T follicular helper cell (primary cell): ENCODE measurements around the gene TTC31.

ENCODE experiments used
- DNase-seq: peaks from one replicate; pipeline ENCODE4 v3.0.0-alpha.2; 2020; ENCODE audit warnings: low read depth

TTC31 gene

GRCh38 chr2:74526649-74527230 is 43.9 kb downstream of the TTC31 start:
- no peak for DNase-seq

DNA sequence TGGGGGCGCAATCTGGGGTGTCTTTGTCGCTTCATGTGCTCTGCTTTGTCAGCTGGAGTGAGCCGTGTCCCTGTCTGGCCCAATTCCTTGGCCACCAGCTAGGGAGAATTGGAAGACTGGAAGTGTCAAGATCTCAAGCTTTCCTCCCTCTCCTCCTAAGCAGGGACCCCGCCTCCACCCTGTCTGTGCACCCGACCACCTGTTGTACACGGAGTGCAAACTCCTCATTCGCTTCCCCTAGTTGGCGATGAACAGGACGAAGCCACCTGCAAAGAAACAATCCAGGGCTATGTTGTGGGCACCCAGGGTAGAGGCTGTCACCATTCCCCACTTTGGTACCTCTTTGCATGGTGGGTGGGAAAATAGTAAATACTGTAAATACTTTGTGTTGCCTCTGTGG is 44.9 kb downstream of the TTC31 start:
- DNase-seq, result no peak

DNA sequence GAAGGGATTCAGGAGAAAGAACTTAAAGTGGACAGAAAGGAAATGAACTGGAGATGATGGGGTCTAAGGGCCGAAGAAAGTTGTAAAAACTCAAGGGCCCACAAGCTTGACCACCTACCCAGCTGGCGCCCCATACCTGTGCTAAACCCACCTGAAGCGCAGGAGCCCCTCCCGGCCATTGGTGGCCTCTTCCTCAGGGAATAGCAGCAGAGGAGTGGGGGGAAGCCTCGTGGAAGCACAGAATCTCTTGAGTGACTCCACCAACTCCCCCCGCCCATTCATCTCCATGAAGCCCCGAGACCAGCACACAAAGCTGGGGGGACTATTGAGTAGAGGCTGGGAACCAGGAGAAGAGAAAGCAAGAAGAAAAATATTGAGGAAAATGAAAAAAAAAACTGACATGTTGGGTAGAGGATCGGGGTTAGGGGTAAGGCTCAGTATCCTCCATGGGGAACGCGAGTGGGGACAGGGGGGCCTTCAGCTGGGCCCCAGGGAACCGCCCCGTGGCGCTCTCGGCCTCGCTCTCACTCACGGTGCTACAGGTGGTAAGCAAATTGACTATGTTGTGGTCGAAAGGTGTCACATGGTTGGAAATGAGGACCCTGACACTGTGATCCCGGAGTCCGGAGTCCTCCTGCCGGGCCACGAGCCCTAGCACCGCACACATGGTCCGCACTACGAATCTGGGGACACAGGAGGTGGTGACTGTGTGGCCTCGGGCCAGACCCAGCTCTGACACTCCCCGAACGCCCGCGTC is 45.9 kb downstream of the TTC31 start:
- no peak for DNase-seq

DNA sequence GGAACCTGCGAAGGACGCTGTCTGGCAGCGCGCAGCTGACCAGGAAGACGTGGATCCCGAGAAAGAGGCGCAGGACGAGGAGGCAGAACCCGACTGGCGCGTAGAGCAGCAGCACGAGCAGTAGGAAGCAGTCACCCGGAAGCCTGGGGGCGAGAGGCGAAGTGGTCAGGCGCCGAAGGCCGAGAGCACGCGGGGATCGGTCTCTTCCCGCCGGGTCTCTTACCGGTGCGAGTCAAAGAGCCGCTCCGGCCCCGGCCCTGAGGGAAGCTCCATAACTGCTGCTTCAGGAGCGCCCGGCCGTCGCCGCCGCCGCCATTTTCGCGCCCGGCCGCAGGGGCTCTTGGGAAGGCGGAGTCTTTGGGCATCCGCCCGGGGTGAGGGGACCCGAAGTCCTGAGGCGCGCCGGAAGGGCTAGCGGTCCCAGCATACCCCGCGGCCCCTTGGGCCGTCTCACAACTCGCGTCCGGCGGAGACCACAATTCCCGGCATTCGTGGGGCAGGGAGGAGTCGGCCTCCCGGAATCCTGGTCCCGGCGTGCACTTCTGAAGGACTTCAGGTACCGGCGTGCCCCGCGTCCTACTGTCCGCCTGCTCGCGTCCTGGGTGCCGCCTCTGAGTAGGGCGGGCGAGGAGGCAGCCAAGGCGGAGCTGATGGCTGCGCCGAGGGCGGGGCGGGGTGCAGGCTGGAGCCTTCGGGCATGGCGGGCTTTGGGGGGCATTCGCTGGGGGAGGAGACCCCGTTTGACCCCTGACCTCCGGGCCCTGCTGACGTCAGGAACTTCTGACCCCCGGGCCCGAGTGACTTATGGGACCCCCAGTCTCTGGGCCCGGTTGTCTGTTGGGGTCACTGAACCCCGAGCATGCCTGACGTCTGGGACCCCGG is 46.7 kb downstream of the TTC31 start, which contains the start of the genes AUP1 and HTRA2:
TSS of gene AUP1 (minus strand) at position 350 of the 882 bp plus-strand sequence. CDS start at position 273, 77 bp downstream.
TSS of gene HTRA2 (plus strand) at position 577 of the 882 bp plus-strand sequence. CDS start at position 651, 74 bp downstream.
- DNase-seq, result peak; percentile 74

GRCh38 chr2:74530239-74531187 is 47.6 kb downstream of the TTC31 start:
- no peak for DNase-seq

GRCh38 chr2:74531666-74532065 is 48.8 kb downstream of the TTC31 start:
- no peak for DNase-seq

DNA sequence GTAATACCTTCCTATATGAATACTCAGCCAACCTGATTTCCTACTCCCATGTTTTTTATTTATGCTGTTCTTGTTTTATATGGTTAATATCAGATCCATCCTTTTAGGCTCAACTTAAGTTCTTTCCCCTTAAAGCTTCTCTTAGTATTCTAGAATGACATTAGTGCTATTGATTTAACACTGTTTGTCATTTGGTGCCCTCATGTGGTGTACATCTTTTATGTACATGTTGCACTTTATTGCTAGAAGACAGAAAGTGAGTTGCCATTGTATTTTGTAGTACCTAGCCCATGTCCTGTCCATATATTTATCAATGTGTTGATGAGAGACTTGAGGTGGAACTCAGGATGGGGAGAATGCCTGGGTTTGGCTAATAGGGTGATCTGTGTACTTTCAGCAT is 49.3 kb downstream of the TTC31 start:
- no peak for DNase-seq

- no peak for DNase-seq
These were observed 50.6 kb downstream of the TTC31 start for GRCh38 chr2:74533464-74533863.

DNA sequence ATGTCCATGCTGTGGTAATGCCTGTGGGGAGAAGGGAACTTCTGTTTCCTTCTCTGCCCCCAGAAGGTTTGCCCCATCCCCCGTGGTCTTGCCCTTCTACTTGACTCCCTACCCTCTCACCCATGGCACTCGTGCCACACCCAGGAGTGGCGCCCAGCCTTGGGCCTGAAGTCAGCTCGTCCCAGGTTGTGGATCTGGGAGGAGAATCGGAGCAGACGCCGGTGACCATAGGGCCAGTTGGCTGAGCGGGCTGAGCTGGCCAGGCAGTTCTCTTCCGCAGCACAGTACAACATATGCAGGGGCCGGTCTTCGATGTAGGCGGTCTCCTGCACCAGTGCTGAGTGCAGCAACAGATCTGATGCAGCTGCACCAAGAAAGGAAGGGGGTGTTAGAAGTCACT is 51.5 kb downstream of the TTC31 start:
- no peak for DNase-seq

- no peak for DNase-seq
These were observed 52.6 kb downstream of the TTC31 start for GRCh38 chr2:74535440-74535965.

DNA sequence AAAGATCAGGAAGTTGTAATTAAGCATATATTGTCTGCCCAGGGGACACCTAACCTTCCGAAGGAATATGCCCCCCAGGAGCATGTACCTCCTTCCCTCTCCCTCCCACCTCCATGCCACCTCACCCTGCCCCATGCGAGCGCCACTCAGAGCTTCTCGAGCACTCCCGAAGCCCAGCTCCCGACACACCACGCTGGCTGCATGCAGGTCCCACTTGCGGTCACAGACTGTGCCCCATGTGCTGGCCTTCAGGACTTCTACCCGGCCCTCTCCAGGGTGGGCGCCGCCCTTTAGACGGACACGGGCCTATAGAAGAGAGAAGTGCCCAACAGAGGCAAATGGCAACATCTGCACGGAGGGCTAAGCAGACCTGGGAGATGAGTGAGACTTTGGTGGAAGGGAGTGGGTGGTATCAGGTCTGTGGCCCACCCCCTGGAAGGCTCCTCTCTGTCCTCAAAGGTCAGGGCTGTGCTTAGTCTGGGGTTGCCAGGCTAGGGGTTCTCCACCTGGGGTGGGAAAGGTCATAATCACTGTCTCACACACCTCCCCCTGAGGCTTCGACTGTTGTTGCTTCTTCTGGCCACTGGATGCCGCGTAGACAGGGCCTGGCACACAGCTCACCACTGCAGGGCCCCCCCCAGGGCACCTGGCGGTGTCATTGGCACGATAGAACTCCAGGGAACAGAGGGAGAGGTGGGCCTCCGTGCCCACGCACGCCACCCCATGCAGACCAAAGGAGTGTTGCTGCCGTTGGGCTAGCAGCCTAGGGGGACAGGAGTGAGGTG is 53.5 kb downstream of the TTC31 start:
- no peak for DNase-seq

GRCh38 chr2:74537140-74537539 is 54.3 kb downstream of the TTC31 start:
- DNase-seq, result no peak

- no peak for DNase-seq
These were observed 56.0 kb downstream of the TTC31 start for GRCh38 chr2:74538881-74539339.

DNA sequence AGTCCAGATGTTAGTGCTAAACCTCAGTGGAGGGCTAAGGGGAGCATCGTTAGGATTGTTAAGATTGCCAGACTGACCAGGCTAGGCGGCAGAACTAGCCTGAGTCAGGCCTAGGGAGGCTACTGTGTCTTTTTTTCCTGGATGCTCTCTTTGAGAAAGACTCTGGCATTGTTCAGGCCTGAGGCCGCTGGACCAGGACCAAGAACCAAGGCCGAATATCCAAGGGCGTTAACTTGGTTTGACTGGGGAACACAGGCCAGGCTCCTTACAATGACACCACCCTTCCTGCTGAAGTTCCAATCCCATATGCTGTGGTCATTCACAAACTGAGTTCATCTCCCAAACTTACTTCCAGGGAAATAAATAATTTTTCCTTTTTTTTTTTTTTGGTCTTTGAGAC is 57.4 kb downstream of the TTC31 start:
- no peak for DNase-seq

DNA sequence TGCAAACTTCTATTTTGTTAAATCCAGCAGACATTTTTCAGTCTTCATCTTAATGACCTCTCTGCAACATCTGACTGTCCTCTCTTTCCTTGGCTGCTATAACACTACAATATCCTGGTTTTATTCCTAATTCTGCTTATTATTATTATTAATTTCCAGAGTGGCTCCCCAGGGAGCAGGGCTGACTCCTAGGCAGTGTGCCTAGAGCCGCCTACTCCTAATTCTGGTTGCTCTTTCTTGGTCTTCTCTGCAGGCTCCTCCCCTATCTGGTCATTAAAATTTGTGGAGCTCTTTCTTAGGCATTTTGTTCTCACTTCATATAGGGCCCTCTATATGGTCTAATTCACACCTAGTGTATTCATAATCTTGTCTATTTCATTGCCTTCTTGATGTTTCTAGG is 60.1 kb downstream of the TTC31 start:
- no peak for DNase-seq
